Keratinocyte (primary cell): ENCODE results near the gene CDKN1B. TPM values are rescaled to one million over a fixed set of nuclear protein-coding genes. Genes with fewer than 3 reads are reported as not detected.

Experiments
- DNase-seq: peaks from one replicate; pipeline ENCODE4 v3.0.0-alpha.2; 2011; ENCODE audit warnings: low read depth, missing footprints, low spot score
- FAIRE-seq: peaks from 2 replicates; lab custom pipeline; 2011; peaks lifted over from hg19 to GRCh38; lab: Jason Lieb, UNC
- H2AFZ ChIP-seq: 2 replicates; pipeline ENCODE4 v1.6.0; 2012; ENCODE audit warnings: low read length, control low read depth, inconsistent platforms; ENCODE audit not compliant: control insufficient read depth
- H3K27ac ChIP-seq: 2 replicates; pipeline ENCODE4 v1.5.1; 2011; ENCODE audit warnings: low read length; ENCODE audit not compliant: control insufficient read depth, insufficient read depth
- H3K27me3 ChIP-seq: 3 replicates; pipeline ENCODE4 v1.6.0; 2011; ENCODE audit warnings: low read length; ENCODE audit not compliant: control insufficient read depth, insufficient read depth; ENCODE audit errors: extremely low read depth
- H3K36me3 ChIP-seq, 2 experiments: 2 replicates in 1 of 2; 3 replicates in 1 of 2; pipeline ENCODE4 v1.5.1; 2011; ENCODE audit warnings: low read length in 2 of 2, mild to moderate bottlenecking in 1 of 2; ENCODE audit not compliant: control insufficient read depth in 2 of 2, insufficient read depth in 2 of 2; ENCODE audit errors: extremely low read depth in 1 of 2
- H3K4me1 ChIP-seq: 3 replicates; pipeline ENCODE4 v1.5.1; 2011; ENCODE audit warnings: low read length; ENCODE audit not compliant: control insufficient read depth, insufficient read depth; ENCODE audit errors: extremely low read depth
- H3K4me2 ChIP-seq: 3 replicates; pipeline ENCODE4 v1.6.0; 2011; ENCODE audit warnings: low read depth, low read length; ENCODE audit not compliant: control insufficient read depth, insufficient read depth; ENCODE audit errors: extremely low read depth
- H3K4me3 ChIP-seq, 3 experiments: fragments of 200-600 bp in 1 of 3; sonication (generic) in 1 of 3; 2 replicates in 2 of 3; 3 replicates in 1 of 3; pipeline ENCODE4 v1.5.1; 2011 to 2016; ENCODE audit warnings: low read length in 3 of 3, mild to moderate bottlenecking in 3 of 3, control low read depth in 2 of 3, inconsistent platforms in 1 of 3, low read depth in 1 of 3, mixed read lengths in 1 of 3, mixed run types in 1 of 3, moderate library complexity in 1 of 3; ENCODE audit not compliant: control insufficient read depth in 2 of 3, insufficient read depth in 2 of 3; ENCODE audit errors: extremely low read depth in 1 of 3
- H3K79me2 ChIP-seq: 2 replicates; pipeline ENCODE4 v1.6.0; 2012; ENCODE audit warnings: low read length; ENCODE audit not compliant: control insufficient read depth, insufficient read depth
- H3K9ac ChIP-seq: 3 replicates; pipeline ENCODE4 v1.6.0; 2011; ENCODE audit warnings: low read length; ENCODE audit not compliant: control insufficient read depth, insufficient read depth; ENCODE audit errors: extremely low read depth
- H3K9me1 ChIP-seq: 3 replicates; pipeline ENCODE4 v1.6.0; 2011; ENCODE audit warnings: low read length; ENCODE audit not compliant: control insufficient read depth, insufficient read depth; ENCODE audit errors: extremely low read depth
- H3K9me3 ChIP-seq: 2 replicates; pipeline ENCODE4 v1.5.1; 2012; ENCODE audit warnings: low read depth, low read length; ENCODE audit not compliant: control insufficient read depth
- H4K20me1 ChIP-seq: 3 replicates; pipeline ENCODE4 v1.6.0; 2011; ENCODE audit warnings: low read length; ENCODE audit not compliant: control insufficient read depth, insufficient read depth; ENCODE audit errors: extremely low read depth
- EZH2 ChIP-seq: IDR thresholded peaks from one replicate; pipeline ENCODE4 v1.6.1; 2012; ENCODE audit warnings: inconsistent platforms, mild to moderate bottlenecking, low read length, moderate library complexity
- dilution Hi-C: fragments of 300-500 bp; cut with MboI; formaldehyde crosslinking; loops from one replicate; pipeline ENCODE4 v1.7.0; 2020; ENCODE audit warnings: low sequenced_read_pairs; ENCODE audit not compliant: extremely low pct_ligation_motif_present
- polyA plus RNA-seq, 5 experiments: library from polyadenylated mRNA; depleted of rRNA in 3 of 5; stranded (reverse) in 3 of 5; stranded (forward) in 1 of 5; unstranded in 1 of 5; fragments of >200 nt; gene quantifications; 1 replicate in 1 of 5; 2 replicates in 3 of 5; 3 replicates in 1 of 5; pipeline versions ENCODE4 v1.2.1 to v1.2.3, GENCODE V29; 2011 to 2012; ENCODE audit warnings: missing spikeins in 2 of 5, low read depth in 1 of 5, low replicate concordance in 1 of 5
- TF ChIP-seq, protein P1 (sequence below), 3 experiments: IDR thresholded peaks in 1 of 3; conservative IDR thresholded peaks in 1 of 3; optimal IDR thresholded peaks in 1 of 3; 2 replicates in 2 of 3; 3 replicates in 1 of 3; pipeline versions ENCODE3 to v1.5.1; 2011; ENCODE audit warnings: low read length in 3 of 3, mild to moderate bottlenecking in 3 of 3, moderate library complexity in 2 of 3, control low read depth in 1 of 3, inconsistent platforms in 1 of 3; ENCODE audit not compliant: insufficient read depth in 2 of 3; ENCODE audit errors: extremely low read depth in 1 of 3

CDKN1B gene
- polyA plus RNA-seq, 1 donor (not counting 4 experiments of a cell fraction or from before 2014, with no cell fraction given), result 5.1 TPM

DNA sequence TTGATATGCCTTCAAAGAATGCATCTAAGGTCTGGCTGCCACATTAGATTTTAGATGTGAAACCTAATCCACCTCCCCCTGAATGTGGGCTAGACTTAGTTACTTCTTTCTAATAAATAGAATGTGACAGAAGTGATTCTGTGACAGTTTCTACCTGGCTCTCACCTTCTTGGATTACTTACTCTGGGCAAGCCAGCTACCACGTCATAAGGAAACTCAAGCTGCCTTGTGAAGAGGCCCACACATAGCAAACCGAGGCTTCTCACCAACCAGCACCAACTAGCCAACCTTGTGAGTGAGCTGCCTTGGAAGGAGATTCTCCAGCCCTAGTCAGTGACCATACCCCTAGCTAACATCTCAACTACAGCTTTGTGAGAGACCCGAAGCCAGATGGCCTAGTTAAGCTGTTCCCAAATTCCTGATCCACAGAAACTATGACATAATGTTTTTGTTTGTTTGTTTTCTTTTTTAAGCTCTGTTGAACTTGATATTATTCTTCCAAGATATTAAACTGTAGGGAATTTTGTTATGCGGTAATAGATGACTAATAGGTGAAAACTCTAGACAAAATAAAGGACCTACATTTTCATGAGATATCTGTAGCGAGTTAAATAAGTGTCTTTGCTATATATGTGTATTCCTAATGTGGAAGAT is 27.4 kb upstream of the CDKN1B start:
- H3K79me2 ChIP-seq, result no peaks in the 10 kb centered on the region
- no peaks in the 10 kb centered on the region for H3K4me1 ChIP-seq
- TF ChIP-seq, protein P1, sequence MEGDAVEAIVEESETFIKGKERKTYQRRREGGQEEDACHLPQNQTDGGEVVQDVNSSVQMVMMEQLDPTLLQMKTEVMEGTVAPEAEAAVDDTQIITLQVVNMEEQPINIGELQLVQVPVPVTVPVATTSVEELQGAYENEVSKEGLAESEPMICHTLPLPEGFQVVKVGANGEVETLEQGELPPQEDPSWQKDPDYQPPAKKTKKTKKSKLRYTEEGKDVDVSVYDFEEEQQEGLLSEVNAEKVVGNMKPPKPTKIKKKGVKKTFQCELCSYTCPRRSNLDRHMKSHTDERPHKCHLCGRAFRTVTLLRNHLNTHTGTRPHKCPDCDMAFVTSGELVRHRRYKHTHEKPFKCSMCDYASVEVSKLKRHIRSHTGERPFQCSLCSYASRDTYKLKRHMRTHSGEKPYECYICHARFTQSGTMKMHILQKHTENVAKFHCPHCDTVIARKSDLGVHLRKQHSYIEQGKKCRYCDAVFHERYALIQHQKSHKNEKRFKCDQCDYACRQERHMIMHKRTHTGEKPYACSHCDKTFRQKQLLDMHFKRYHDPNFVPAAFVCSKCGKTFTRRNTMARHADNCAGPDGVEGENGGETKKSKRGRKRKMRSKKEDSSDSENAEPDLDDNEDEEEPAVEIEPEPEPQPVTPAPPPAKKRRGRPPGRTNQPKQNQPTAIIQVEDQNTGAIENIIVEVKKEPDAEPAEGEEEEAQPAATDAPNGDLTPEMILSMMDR (optimal IDR thresholded peaks at IDR 0.05 in 1 of 3, IDR thresholded peaks at IDR 0.05 in 1 of 3, conservative IDR thresholded peaks at IDR 0.05 in 1 of 3; ENCODE audit: extremely low read depth in 1 of 3, insufficient read depth in 2 of 3, low read length in 3 of 3), result no peak
- TF ChIP-seq EZH2, result no peak
- dilution Hi-C loops, result no loop called here
- no peak for DNase-seq
- no peaks in the 10 kb centered on the region for H3K9me3 ChIP-seq
- no peaks in the 10 kb centered on the region for H3K27me3 ChIP-seq
- no peak overlapping the region for H3K4me2 ChIP-seq
- no peaks in the 10 kb centered on the region for H3K9me1 ChIP-seq
- no peaks in the 10 kb centered on the region for H4K20me1 ChIP-seq
- H3K9ac ChIP-seq, result no peak overlapping the region
- no peak overlapping the region for H3K4me3 ChIP-seq
- no peak overlapping the region for H2AFZ ChIP-seq
- FAIRE-seq, result no peak
- H3K36me3 ChIP-seq, result no peaks in the 10 kb centered on the region
- H3K27ac ChIP-seq, result no peak overlapping the region

DNA sequence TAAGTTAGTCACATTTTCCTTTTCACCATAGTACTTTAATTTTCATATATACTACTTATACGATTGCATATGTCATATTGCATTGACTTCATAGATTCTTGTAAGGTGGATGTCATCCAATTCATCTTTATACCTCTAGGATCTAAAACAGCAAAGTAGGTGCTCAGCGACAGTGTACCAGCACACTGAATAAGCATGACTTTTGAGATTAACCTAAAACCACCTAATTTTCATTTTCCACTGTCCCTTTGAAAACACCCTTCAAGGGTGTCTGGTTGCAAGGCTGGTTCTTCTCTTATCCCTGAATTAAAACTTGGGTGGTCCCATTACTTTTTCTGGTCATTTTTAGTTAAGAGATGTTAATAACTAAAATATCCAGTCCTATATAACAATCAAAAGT is 25.6 kb upstream of the CDKN1B start:
- no peak overlapping the region for H3K4me2 ChIP-seq
- H3K9ac ChIP-seq, result no peak overlapping the region
- FAIRE-seq (no peak), DNase-seq (no peak)
- TF ChIP-seq, protein P1 (optimal IDR thresholded peaks at IDR 0.05 in 1 of 3, IDR thresholded peaks at IDR 0.05 in 1 of 3, conservative IDR thresholded peaks at IDR 0.05 in 1 of 3; ENCODE audit: extremely low read depth in 1 of 3, insufficient read depth in 2 of 3, low read length in 3 of 3), result no peak
- no peak for TF ChIP-seq EZH2
- no peaks in the 10 kb centered on the region for H3K9me3 ChIP-seq
- no peaks in the 10 kb centered on the region for H3K27me3 ChIP-seq
- no peak overlapping the region for H2AFZ ChIP-seq
- H3K79me2 ChIP-seq, result no peaks in the 10 kb centered on the region
- dilution Hi-C loops, result no loop called here
- no peak overlapping the region for H3K27ac ChIP-seq
- H3K4me1 ChIP-seq, result peaks cover 4% of the 10 kb centered on the region
- H3K9me1 ChIP-seq, result no peaks in the 10 kb centered on the region
- H3K4me3 ChIP-seq, result no peak overlapping the region
- no peaks in the 10 kb centered on the region for H3K36me3 ChIP-seq
- no peaks in the 10 kb centered on the region for H4K20me1 ChIP-seq
